ENCODE results near the gene PTH1R.
A peak's percentile ranks its signal among the peaks of the same experiment; 100 is the strongest.
"Not testable (repeated sequence)": the region's sequence is repeated elsewhere in the genome, so short reads cannot be mapped to it uniquely, and the experiment has no call there.

PTH1R gene

GRCh38 chr3:46899151-46900006 is 21.9 kb downstream of the PTH1R start:
- no peak for DNase-seq (ENCODE audit: low read depth in 2 of 2)

GRCh38 chr3:46900007-46900292 is 22.4 kb downstream of the PTH1R start:
- DNase-seq (ENCODE audit: low read depth in 2 of 2), result no peak

- DNase-seq (ENCODE audit: low read depth in 2 of 2), result no peak
Measured at GRCh38 chr3:46900356-46900755, 22.8 kb downstream of the PTH1R start.

- DNase-seq (ENCODE audit: low read depth in 2 of 2), result no peak
Measured at GRCh38 chr3:46901061-46901460, 23.5 kb downstream of the PTH1R start.

GRCh38 chr3:46901591-46902187 is 24.2 kb downstream of the PTH1R start:
- no peak for DNase-seq (ENCODE audit: low read depth in 2 of 2)

- DNase-seq (ENCODE audit: low read depth in 2 of 2), result no peak
Measured at GRCh38 chr3:46902188-46902631, 24.7 kb downstream of the PTH1R start.

- no peak for DNase-seq (ENCODE audit: low read depth in 2 of 2)
Measured at GRCh38 chr3:46903341-46904302, 26.1 kb downstream of the PTH1R start.

- no peak for DNase-seq (ENCODE audit: low read depth in 2 of 2)
Measured at GRCh38 chr3:46904303-46905212, 27.0 kb downstream of the PTH1R start.

- DNase-seq (ENCODE audit: low read depth in 2 of 2), result no peak
Measured at GRCh38 chr3:46905213-46905560, 27.7 kb downstream of the PTH1R start.

- no peak for DNase-seq (ENCODE audit: low read depth in 2 of 2)
Measured at GRCh38 chr3:46905661-46906451, 28.3 kb downstream of the PTH1R start.

- DNase-seq (ENCODE audit: low read depth in 2 of 2), result no peak
Measured at GRCh38 chr3:46906471-46907058, 29.0 kb downstream of the PTH1R start.

GRCh38 chr3:46907271-46907670 is 29.8 kb downstream of the PTH1R start:
- no peak for DNase-seq (ENCODE audit: low read depth in 2 of 2)

- DNase-seq (ENCODE audit: low read depth in 2 of 2), result no peak
Measured at GRCh38 chr3:46907960-46908293, 30.4 kb downstream of the PTH1R start.

GRCh38 chr3:46908294-46908985 is 30.9 kb downstream of the PTH1R start:
- no peak for DNase-seq (ENCODE audit: low read depth in 2 of 2)

- no peak for DNase-seq (ENCODE audit: low read depth in 2 of 2)
Measured at GRCh38 chr3:46908986-46909534, 31.5 kb downstream of the PTH1R start.

GRCh38 chr3:46909535-46910161 is 32.1 kb downstream of the PTH1R start:
- DNase-seq (ENCODE audit: low read depth in 2 of 2), result peak; percentile 41 to 76

GRCh38 chr3:46910166-46910760 is 32.7 kb downstream of the PTH1R start:
- no peak for DNase-seq (ENCODE audit: low read depth in 2 of 2)

- DNase-seq (ENCODE audit: low read depth in 2 of 2), result not testable (repeated sequence)
Measured at GRCh38 chr3:46910914-46911313, 33.4 kb downstream of the PTH1R start.
